Germinal center (tissue), 1 donor: ENCODE measurements around the gene SEC14L6.

ENCODE experiments used
- DNase-seq: peaks from one replicate; pipeline ENCODE4 v3.0.0; 2012; ENCODE audit warnings: mixed read lengths, low spot score

SEC14L6 gene

DNA sequence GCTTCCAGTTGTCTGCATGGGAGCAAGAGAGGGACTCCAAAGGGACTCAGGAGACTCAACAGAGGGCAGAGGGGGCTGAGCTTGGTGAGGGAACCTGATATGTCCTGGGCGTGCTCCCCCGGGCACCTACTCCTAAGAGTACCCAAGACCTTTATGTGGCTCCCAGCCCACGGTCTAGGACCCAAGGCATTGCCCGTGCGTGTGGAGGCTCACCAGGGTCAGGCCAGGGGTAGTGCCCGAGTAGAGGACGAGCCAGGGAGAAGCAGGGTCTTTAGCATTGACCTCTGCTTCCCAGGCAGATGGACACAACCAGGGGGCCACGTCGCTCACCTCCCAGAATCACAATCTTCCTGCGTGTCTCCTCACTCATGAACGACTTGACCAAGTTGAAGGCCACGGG is 54.4 kb downstream of the SEC14L6 start:
- DNase-seq, result no peak

- no peak for DNase-seq
Measured at GRCh38 chr22:30491381-30491780, 55.2 kb downstream of the SEC14L6 start.

DNA sequence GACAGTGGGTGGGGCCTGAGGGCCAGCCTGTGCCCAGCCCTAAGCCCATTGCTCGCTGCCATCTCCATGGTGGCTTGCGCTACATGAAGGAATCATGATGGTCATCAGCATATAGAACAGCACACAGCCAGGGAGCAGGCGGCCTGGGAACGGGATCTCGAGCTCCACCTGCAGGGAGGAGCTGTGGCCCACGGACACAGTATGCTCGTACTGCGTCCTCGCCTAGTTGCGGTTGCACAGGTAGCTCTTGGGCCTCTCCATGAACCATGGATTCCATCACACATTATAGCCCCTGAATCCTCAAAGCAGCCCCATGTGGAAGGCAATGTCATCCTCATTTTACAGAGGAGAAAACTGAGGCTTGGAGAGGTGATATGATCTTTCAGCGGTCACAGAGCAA is 56.1 kb downstream of the SEC14L6 start:
- no peak for DNase-seq

- DNase-seq, result no peak
Measured at GRCh38 chr22:30488121-30488520, 58.4 kb downstream of the SEC14L6 start.

GRCh38 chr22:30486661-30487115 is 59.9 kb downstream of the SEC14L6 start:
- DNase-seq, result no peak

GRCh38 chr22:30486118-30486517 is 60.4 kb downstream of the SEC14L6 start:
- DNase-seq, result no peak

DNA sequence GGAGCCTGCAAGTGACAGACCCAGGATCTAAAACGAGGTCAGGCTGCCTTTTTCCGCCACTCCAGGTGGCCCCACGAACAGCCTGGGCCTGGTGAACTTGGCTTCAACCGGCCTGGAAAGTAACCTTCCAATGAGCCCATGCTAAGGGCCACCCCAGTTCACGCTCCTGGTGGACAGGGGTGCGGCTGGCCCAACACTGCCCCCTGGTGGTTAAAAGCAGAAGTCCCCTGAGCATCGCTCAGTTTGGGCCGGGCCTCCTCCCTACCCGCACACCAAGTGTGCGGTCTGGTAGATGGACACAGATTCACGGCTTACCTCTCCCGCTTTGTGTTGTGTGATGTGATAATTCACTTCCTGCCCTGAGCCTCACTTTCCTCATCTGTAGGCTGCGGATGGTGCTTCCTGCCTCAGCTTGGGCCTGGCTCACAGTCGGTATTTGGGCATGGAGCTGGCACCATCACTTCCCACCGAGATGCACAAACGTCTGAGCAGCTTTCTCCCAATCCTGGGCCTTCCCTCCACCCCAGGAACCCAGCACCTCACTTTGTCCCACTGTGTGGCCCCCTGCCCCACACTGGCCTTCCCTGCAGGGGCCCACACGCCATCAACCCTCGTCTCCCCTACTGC is 61.1 kb downstream of the SEC14L6 start:
- peak; percentile 91 for DNase-seq

- no peak for DNase-seq
Measured at GRCh38 chr22:30483169-30483568, 63.4 kb downstream of the SEC14L6 start.

DNA sequence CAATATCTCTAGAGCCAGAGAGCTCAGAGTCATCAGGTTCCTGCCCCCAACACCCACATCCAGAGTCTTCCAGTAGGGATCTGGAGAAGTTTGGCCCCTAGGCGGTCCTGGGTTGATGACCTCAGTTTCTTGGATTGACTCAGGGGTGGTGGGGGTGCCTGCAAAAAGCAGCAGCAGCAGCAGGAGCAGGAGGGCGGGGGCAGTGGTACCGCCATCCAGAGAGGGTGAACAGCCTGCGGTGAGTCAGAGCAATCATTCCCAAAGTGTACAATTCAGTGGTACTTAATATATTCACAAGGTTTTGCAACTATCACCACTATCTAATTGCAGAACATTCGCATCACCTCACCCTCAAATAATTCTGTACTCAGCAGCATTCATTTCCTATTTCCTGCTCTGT is 64.8 kb downstream of the SEC14L6 start:
- DNase-seq, result no peak

DNA sequence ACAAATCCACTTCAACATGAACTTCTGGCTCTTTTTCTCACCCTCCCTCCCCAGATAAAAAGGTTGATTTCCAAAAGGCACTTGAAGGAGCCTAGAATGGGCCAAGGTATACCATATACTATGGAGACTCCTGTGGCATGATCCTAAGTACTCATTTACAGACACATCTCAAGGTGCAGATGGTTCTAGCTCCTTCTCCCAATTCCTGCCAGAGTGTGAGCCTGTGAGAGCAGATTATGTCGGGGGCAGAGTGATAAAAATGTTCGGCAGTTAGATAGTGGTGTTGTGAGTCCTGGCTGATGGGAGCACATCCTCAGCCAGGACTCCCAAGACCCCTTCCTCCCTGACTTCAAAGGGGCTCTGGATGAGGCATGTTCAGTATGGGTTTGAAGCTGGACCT is 66.6 kb downstream of the SEC14L6 start:
- no peak for DNase-seq

GRCh38 chr22:30474683-30475424 is 71.7 kb downstream of the SEC14L6 start:
- DNase-seq, result no peak

GRCh38 chr22:30474121-30474520 is 72.4 kb downstream of the SEC14L6 start:
- no peak for DNase-seq

- DNase-seq, result no peak
Measured at GRCh38 chr22:30472994-30473720, 73.4 kb downstream of the SEC14L6 start.
